PC-9 (cell line): ENCODE measurements around the gene ABCA5. TPM values are rescaled to one million over a fixed set of nuclear protein-coding genes. Genes with fewer than 3 reads are reported as not detected.

Experiments
- BruUV-seq: library from RNA; stranded (reverse); fragments of 400-500 nt; replicated peaks from 2 replicates; lab custom pipeline; 2021; lab: Mats Ljungman, UMichigan
- CTCF ChIA-PET: fragments of 300-600 bp; sonication (Branson Sonifier 250); formaldehyde crosslinking; loops from one replicate; lab custom pipeline; 2022; ENCODE audit warnings: antibody characterized with exemption; lab: Charles Lee
- POLR2A ChIA-PET: fragments of 300-600 bp; sonication (Branson Sonifier 250); formaldehyde crosslinking; loops from one replicate; lab custom pipeline; 2022; ENCODE audit warnings: antibody characterized with exemption; ENCODE audit not compliant: unreplicated experiment; lab: Charles Lee
- DNase-seq, 2 experiments: peaks; one replicate each; pipeline versions ENCODE4 v3.0.0 to v3.0.0-alpha.2; 2015 to 2022; ENCODE audit warnings: mixed read lengths in 1 of 2
- H2AFZ ChIP-seq: fragments of 200-600 bp; sonication (generic); 2 replicates; pipeline ENCODE4 v1.8.1; 2017; ENCODE audit warnings: antibody characterized with exemption
- H3F3A ChIP-seq: fragments of 200-600 bp; sonication (generic); 2 replicates; pipeline ENCODE4 v1.8.1; 2017; ENCODE audit warnings: antibody characterized with exemption, mild to moderate bottlenecking, low read depth; ENCODE audit not compliant: insufficient read depth
- H3K27ac ChIP-seq: fragments of 200-600 bp; sonication (generic); 2 replicates; pipeline ENCODE4 v1.6.1; 2016; ENCODE audit warnings: mixed run types
- H3K27me3 ChIP-seq: fragments of 200-600 bp; sonication (generic); 2 replicates; pipeline ENCODE4 v1.6.1; 2016; ENCODE audit warnings: low read depth, mixed run types; ENCODE audit not compliant: insufficient read depth
- H3K36me3 ChIP-seq: fragments of 200-600 bp; sonication (generic); 2 replicates; pipeline ENCODE4 v1.6.1; 2016; ENCODE audit warnings: low read depth, mixed run types
- H3K4me1 ChIP-seq: fragments of 200-600 bp; sonication (generic); replicated peaks from 2 replicates; pipeline ENCODE4 v1.6.1; 2016; ENCODE audit warnings: mixed run types; ENCODE audit not compliant: insufficient read depth
- H3K4me2 ChIP-seq: fragments of 200-600 bp; sonication (generic); 2 replicates; pipeline ENCODE4 v1.6.1; 2017; ENCODE audit warnings: mixed run types
- H3K4me3 ChIP-seq: fragments of 200-600 bp; sonication (generic); 2 replicates; pipeline ENCODE4 v1.6.1; 2016; ENCODE audit warnings: mixed run types
- H3K79me2 ChIP-seq: fragments of 200-600 bp; sonication (generic); 2 replicates; pipeline ENCODE4 v1.6.1; 2017; ENCODE audit warnings: low read depth, mixed run types
- H3K9me2 ChIP-seq: fragments of 200-600 bp; sonication (generic); 2 replicates; pipeline ENCODE4 v1.8.1; 2017; ENCODE audit warnings: mild to moderate bottlenecking; ENCODE audit not compliant: insufficient read depth
- H3K9me3 ChIP-seq: fragments of 200-600 bp; sonication (generic); 2 replicates; pipeline ENCODE4 v1.8.1; 2016; ENCODE audit warnings: low read depth; ENCODE audit not compliant: insufficient read depth
- H4K20me1 ChIP-seq: fragments of 200-600 bp; sonication (generic); 2 replicates; pipeline ENCODE4 v1.8.1; 2017; ENCODE audit not compliant: insufficient read depth
- EZH2 ChIP-seq: fragments of 200-600 bp; sonication (generic); IDR thresholded peaks from 2 replicates; pipeline ENCODE4 v1.8.0; 2017; ENCODE audit warnings: antibody characterized with exemption, low read depth
- intact Hi-C: fragments of 100-400 bp; cut with micrococcal nuclease; formaldehyde crosslinking; loops from one replicate; pipeline ENCODE4 v1.10.0; 2022; ENCODE audit not compliant: unreplicated experiment
- total RNA-seq: library from RNA; stranded (reverse); gene quantifications from 2 replicates; pipeline ENCODE4 v1.2.3, GENCODE V29; 2021
- TF ChIP-seq, protein P1 (sequence below): fragments of 200-600 bp; sonication (generic); conservative IDR thresholded peaks from 2 replicates; pipeline ENCODE4 v1.6.1; 2017; ENCODE audit warnings: mixed run types, antibody characterized with exemption, mild to moderate bottlenecking, moderate library complexity

The ABCA5 gene
- total RNA-seq, 1 experiment from 2014 or later, result 3.8 TPM

DNA sequence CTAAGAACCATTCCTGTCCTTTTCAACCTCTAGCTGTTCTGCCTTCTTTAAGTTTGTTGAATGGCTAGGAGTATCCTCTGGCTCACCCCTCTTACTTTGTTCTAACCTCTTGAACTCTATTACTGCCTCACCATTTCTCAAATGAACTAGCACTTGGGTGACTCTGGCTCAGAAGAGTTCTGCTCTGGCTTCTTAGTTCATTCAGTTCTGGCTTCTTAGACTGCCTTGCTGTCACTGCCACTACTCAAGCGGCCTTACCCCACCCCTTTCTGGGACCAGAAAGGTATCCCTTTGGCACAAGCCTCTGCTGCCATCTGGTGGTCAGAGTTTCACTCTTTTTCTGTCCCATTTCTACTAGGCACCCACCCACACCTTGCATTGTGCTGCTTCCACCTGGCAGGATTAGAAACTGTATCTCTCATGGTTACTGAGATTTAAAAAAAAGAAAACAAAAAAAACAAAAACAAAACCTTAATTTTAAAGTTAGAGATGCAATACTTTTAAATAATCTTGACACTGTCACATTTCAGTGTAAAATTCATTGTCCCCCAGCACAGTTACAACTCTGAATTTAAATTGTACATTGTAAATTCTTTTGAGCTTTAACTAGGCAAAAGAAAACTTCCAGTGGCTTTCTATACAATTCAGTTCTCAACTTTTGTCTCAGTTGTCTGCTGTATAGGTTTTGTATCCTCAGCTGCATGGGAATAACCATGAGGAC lies 91.4 kb downstream of the ABCA5 start:
- no peaks in the 10 kb centered on the region for H3F3A ChIP-seq
- POLR2A ChIA-PET, result interaction anchor here (0.7 kb wide), 1 partner anchor 240 kb away, joined by 3 read pairs; no protein-coding TSS in a partner anchor

DNA sequence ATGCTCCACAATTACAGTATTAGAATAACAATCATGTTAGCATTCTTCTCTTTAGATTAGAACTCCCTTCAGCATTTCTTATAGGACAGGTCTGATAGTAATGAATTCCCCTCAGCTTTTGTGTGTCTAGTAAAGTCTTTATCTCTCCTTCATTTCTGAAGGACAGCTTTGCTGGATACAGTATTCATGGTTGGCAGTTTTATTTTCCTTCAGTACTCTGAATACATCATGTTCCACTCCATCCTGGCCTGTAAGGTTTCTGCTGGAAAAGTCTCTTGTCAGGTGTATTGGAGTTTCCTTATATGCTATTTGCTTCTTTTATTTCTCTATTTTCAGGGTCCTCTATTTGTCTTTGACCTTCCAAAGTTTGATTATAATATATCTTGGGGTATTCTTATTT lies 94.3 kb downstream of the ABCA5 start:
- CTCF ChIA-PET, result no interaction called here
- no peak for TF ChIP-seq EZH2
- TF ChIP-seq, protein P1, sequence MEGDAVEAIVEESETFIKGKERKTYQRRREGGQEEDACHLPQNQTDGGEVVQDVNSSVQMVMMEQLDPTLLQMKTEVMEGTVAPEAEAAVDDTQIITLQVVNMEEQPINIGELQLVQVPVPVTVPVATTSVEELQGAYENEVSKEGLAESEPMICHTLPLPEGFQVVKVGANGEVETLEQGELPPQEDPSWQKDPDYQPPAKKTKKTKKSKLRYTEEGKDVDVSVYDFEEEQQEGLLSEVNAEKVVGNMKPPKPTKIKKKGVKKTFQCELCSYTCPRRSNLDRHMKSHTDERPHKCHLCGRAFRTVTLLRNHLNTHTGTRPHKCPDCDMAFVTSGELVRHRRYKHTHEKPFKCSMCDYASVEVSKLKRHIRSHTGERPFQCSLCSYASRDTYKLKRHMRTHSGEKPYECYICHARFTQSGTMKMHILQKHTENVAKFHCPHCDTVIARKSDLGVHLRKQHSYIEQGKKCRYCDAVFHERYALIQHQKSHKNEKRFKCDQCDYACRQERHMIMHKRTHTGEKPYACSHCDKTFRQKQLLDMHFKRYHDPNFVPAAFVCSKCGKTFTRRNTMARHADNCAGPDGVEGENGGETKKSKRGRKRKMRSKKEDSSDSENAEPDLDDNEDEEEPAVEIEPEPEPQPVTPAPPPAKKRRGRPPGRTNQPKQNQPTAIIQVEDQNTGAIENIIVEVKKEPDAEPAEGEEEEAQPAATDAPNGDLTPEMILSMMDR, result no peak

More for the DNA sequence above, 91.4 kb downstream of the ABCA5 start:
- H3K27me3 ChIP-seq, result no peaks in the 10 kb centered on the region
- peak; percentile 56 to 76 for DNase-seq
- no peaks in the 10 kb centered on the region for H3K79me2 ChIP-seq
- CTCF ChIA-PET, result interaction anchor here (0.6 to 0.9 kb wide), 2 partner anchors 289 to 463 kb away, joined by 3 to 4 read pairs; no protein-coding TSS in a partner anchor
- H3K9me3 ChIP-seq, result no peaks in the 10 kb centered on the region
- no peaks in the 10 kb centered on the region for H3K9me2 ChIP-seq
- H3K4me3 ChIP-seq, result no peak overlapping the region
- H3K36me3 ChIP-seq, result no peaks in the 10 kb centered on the region
- no peak overlapping the region for H3K4me2 ChIP-seq
- H3K27ac ChIP-seq, result no peak overlapping the region
- H3K4me1 ChIP-seq, result no peaks in the 10 kb centered on the region
- intact Hi-C loops, result loop anchor here (1.0 kb wide), 2 partner anchors 263 to 458 kb away; no protein-coding TSS in a partner anchor
- H4K20me1 ChIP-seq, result no peaks in the 10 kb centered on the region
- H2AFZ ChIP-seq, result no peak overlapping the region
- no peak for TF ChIP-seq EZH2
- TF ChIP-seq, protein P1, result peak; percentile 92
- no TSS peak for BruUV-seq

DNA sequence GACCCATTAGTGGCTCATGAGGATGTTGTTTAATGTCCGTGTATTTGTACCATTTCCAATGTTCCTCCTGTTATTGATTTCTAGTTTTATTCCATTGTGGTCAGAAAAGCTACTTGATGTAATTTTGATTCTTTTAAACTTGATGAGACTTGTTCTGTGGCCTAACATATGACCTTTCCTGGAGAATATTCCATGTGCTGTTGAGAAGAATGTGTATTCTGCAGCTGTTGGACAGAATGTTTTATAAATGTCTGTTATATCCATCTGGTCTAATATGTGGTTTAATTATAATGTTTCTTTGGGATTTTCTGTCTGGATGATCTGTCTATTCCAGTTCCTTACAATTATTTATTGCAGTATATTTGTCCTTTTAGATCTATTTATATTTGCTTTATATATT lies 95.4 kb downstream of the ABCA5 start:
- no TSS peak for BruUV-seq
- ChIA-PET POLR2A (no interaction called here), CTCF (no interaction called here)
- Histone ChIP-seq H3K27me3 (no peaks in the 10 kb centered on the region), H3K79me2 (no peaks in the 10 kb centered on the region), H3F3A (no peaks in the 10 kb centered on the region), H3K36me3 (no peaks in the 10 kb centered on the region), H3K4me2 (no peak overlapping the region), H3K9me3 (no peaks in the 10 kb centered on the region), H4K20me1 (no peaks in the 10 kb centered on the region), H3K9me2 (no peaks in the 10 kb centered on the region), H2AFZ (no peak overlapping the region), H3K4me3 (no peak overlapping the region), H3K4me1 (no peaks in the 10 kb centered on the region), H3K27ac (no peak overlapping the region)
- intact Hi-C loops, result no loop called here
- TF ChIP-seq EZH2, result no peak
- TF ChIP-seq, protein P1, result no peak
- no peak for DNase-seq

More for the DNA sequence above, 94.3 kb downstream of the ABCA5 start:
- no peak overlapping the region for H2AFZ ChIP-seq
- no peak for DNase-seq
- H3K4me3 ChIP-seq, result no peak overlapping the region
- H3K36me3 ChIP-seq, result no peaks in the 10 kb centered on the region
- no peaks in the 10 kb centered on the region for H3K4me1 ChIP-seq
- H3K79me2 ChIP-seq, result no peaks in the 10 kb centered on the region
- no peaks in the 10 kb centered on the region for H4K20me1 ChIP-seq
- POLR2A ChIA-PET, result no interaction called here
- no peak overlapping the region for H3K27ac ChIP-seq
- H3K4me2 ChIP-seq, result no peak overlapping the region
- H3K9me2 ChIP-seq, result no peaks in the 10 kb centered on the region
- H3K27me3 ChIP-seq, result no peaks in the 10 kb centered on the region
- intact Hi-C loops, result no loop called here
- H3F3A ChIP-seq, result no peaks in the 10 kb centered on the region
- H3K9me3 ChIP-seq, result no peaks in the 10 kb centered on the region
- BruUV-seq, result no TSS peak
